Measurements from ENCODE around the gene LRTM2.

The LRTM2 gene

DNA sequence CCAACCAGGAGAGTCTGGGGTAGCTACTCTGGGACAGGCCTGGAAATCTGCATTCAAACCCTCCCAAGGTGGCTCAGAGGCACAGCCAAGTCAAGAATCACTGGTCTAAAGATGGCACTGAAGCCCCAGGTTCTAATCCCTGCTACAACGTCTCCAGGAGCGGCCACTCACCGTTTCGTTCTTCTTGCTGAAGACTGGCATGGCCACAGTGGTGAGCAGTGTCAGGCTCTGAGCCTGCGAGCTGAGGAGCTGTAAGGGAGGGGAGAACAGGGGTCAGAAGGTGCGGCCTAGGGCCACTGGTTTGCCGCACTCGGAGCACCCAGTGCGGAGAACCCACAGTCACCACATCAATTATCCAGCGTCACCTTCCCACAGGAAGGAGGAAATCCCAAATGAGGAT, 59.3 kb downstream of the LRTM2 start:
- TF ChIP-seq, protein P1, sequence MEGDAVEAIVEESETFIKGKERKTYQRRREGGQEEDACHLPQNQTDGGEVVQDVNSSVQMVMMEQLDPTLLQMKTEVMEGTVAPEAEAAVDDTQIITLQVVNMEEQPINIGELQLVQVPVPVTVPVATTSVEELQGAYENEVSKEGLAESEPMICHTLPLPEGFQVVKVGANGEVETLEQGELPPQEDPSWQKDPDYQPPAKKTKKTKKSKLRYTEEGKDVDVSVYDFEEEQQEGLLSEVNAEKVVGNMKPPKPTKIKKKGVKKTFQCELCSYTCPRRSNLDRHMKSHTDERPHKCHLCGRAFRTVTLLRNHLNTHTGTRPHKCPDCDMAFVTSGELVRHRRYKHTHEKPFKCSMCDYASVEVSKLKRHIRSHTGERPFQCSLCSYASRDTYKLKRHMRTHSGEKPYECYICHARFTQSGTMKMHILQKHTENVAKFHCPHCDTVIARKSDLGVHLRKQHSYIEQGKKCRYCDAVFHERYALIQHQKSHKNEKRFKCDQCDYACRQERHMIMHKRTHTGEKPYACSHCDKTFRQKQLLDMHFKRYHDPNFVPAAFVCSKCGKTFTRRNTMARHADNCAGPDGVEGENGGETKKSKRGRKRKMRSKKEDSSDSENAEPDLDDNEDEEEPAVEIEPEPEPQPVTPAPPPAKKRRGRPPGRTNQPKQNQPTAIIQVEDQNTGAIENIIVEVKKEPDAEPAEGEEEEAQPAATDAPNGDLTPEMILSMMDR (IDR thresholded peaks at IDR 0.05; ENCODE audit: extremely low read depth, missing control alignments) = no peak
- no peak for DNase-seq (ENCODE audit: low spot score)

GRCh38 chr12:1880153-1880845, 59.9 kb downstream of the LRTM2 start:
- TF ChIP-seq, protein P1 (IDR thresholded peaks at IDR 0.05; ENCODE audit: extremely low read depth, missing control alignments) = no peak
- DNase-seq (ENCODE audit: low spot score) = no peak

GRCh38 chr12:1880876-1881275, 60.5 kb downstream of the LRTM2 start:
- TF ChIP-seq, protein P1 (IDR thresholded peaks at IDR 0.05; ENCODE audit: extremely low read depth, missing control alignments) = no peak
- DNase-seq (ENCODE audit: low spot score) = no peak

DNA sequence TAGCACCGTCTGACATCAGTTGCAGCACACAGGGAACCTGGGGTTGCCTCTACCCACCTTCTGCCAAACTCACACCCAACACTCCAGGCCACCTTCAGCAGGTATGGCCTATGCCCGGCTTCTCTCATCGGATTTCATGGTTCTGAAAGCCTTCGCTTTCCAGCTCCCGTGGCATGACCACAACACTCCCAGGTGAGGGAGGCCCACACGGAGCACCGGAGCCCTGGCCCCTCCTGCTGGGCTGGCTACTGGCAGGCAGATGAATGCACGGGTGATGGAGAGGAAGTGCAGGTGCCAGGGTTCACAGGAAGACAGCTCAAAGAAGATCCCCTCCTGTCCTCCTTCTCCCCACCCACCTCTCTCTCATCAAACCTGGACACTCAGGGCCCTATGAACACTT, 60.9 kb downstream of the LRTM2 start:
- DNase-seq (ENCODE audit: low spot score) = no peak
- TF ChIP-seq, protein P1 (IDR thresholded peaks at IDR 0.05; ENCODE audit: extremely low read depth, missing control alignments) = no peak

DNA sequence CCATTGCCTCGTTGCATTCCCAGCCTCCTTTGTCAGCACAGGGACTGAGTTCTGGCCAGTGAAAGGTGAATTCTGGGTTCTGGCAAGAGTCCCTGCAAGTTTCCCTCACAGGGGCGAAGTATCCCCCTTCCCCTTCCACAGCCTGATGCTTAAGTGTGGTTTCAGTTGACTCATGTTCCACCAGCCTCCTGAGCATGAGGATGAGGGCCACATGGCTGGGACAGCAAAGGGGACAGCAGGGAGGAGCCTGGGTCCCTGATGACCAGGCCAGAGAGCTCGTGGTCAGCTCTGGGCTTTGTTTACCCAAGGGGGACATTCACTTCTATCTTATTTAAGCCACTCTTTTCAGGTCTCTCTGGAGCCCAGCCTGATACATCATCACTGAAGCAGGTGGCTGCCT, 61.6 kb downstream of the LRTM2 start:
- DNase-seq (ENCODE audit: low spot score) = no peak
- TF ChIP-seq, protein P1 (IDR thresholded peaks at IDR 0.05; ENCODE audit: extremely low read depth, missing control alignments) = no peak

- DNase-seq (ENCODE audit: low spot score) = no peak
- TF ChIP-seq, protein P1 (IDR thresholded peaks at IDR 0.05; ENCODE audit: extremely low read depth, missing control alignments) = no peak
Measured at GRCh38 chr12:1882405-1882804, 62.0 kb downstream of the LRTM2 start.

- no peak for DNase-seq (ENCODE audit: low spot score)
- TF ChIP-seq, protein P1 (IDR thresholded peaks at IDR 0.05; ENCODE audit: extremely low read depth, missing control alignments) = no peak
Measured at GRCh38 chr12:1882850-1883470, 62.6 kb downstream of the LRTM2 start.
